ENCODE results near the gene CAMKV.
"Not testable (repeated sequence)": the region's sequence is repeated elsewhere in the genome, so short reads cannot be mapped to it uniquely, and the experiment has no call there.

CAMKV gene, protein sequence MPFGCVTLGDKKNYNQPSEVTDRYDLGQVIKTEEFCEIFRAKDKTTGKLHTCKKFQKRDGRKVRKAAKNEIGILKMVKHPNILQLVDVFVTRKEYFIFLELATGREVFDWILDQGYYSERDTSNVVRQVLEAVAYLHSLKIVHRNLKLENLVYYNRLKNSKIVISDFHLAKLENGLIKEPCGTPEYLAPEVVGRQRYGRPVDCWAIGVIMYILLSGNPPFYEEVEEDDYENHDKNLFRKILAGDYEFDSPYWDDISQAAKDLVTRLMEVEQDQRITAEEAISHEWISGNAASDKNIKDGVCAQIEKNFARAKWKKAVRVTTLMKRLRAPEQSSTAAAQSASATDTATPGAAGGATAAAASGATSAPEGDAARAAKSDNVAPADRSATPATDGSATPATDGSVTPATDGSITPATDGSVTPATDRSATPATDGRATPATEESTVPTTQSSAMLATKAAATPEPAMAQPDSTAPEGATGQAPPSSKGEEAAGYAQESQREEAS

GRCh38 chr3:49869525-49870126 is at the start of gene CAMKV:
CAMKV (minus strand) TSS chr3:49869906; CDS start chr3:49862388, 7,518 bp downstream.
- DNase-seq = no peak

DNA sequence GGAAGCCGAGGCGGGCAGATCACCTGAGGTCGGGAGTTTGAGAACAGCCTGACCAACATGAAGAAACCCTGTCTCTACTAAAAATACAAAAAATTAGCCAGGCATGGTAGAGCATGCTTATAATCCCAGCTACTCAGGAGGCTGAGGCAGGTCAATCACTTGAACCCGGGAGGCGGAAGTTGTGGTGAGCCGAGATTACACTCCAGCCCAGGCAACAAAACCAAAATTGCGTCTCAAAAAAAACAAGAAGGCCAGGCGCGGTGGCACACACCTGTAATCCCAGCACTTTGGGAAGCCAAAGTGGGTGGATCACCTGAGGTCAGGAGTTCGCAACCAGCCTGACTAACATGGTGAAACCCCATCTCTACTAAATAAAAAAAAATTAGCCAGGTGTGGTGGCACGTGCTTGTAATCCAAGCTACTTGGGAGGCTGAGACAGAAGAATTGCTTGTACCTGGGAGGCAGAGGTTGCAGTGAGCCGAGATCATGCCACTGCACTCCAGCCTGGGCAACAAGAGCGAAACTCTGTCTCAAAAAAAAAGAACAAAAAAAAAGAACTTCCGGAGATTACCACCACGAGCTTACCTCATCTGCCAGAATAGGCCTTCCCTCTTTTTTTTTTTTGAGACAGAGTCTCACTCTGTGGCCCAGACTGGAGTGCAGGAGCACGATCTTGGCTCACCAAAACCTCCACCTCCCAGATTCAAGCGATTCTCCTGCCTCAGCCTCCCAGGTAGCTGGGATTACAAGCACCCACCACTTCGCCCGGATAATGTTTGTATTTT is 48.3 kb upstream of the CAMKV start:
- not testable (repeated sequence) for DNase-seq

DNA sequence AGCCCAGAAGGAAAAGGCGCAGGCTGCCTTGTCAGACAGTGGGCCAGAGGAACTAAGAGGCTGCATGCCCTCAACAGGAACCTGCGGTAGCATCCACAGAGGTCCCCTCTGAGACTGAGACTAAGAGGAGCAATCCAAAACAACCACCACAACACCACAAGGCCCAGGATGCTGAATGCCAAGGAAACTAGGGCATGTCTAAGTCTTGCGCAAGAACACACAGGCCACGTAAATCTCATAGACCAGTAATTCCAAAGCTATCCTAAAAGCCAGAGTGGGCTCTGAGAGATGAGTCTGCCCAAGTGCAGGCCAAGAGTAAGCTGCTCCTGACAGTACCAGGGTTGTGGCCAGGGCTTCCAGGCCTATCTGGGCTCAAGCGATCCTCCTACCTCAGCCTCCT is 47.0 kb upstream of the CAMKV start:
- peak; percentile 62 for DNase-seq

- no peak for DNase-seq
These were observed 45.2 kb upstream of the CAMKV start for GRCh38 chr3:49914906-49915305.

GRCh38 chr3:49912881-49913281 is 43.2 kb upstream of the CAMKV start:
- DNase-seq = no peak

DNA sequence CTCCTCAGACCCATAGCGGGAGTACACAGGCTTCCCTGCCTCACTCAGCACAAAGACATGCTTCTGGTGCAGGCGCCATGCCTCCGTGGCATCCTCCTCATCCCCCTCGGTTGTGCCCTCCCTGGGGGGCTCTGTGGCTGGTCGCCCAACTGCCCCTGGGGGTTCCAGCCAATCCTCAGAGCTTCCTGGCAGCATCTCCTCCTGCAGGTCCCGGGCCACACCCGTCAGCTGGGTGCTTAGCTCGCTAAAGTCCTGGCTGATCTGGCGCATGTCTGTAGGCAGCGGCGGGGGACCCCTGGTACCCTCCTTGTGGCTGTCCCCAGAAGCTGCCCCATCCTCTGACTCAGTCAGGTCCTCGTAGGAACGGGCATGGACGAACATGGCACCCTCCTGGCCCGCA is 41.9 kb upstream of the CAMKV start:
- no peak for DNase-seq

DNA sequence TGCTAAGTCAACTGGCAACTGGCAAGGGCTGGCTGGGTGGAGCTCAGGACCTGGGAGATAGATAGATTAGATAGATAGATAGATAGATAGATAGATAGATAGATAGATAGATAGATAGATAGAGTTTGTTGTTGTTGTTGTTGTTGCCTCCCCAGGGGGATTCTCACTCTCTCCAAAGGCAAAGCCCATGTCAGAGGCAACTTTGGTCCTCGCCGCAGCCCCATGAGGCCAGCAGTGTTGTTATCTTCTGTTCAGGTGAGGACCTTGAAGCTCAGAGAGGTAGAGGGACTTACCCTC is 41.4 kb upstream of the CAMKV start:
- DNase-seq = no peak

DNA sequence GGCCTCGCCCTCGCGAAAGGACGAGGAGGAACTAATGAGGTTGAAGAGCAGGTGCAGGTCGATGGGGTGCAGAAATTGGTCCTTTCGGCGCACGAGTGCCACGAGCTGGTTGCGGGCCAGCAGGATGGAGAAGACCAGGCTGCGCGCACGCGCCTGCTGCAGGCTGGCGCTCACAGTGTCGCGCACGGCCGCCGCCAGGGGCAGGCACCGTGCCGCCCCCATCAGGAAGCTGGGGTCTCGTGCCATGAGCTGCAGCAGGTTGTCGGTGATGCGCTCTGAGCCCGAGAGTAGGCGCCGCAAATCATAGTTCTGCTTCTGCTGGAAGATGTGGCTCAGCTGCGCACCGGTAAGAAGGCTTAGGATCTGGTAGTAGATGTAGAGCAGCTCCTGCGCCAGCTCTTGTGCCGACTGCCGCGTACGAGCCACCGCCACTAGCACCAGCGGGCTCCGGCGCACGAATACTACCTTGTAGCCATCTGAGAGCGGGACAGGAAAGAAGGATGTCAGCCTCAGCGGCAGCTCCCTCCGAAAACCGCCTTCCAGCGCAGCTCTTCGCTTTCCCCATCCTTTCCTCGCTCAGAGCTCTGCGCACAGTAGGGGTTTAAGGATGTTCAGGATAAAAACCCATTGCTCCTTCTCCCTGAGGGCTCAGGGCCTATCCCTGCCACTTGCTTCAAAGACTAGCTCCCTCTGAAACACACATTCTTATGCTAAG is 40.9 kb upstream of the CAMKV start:
- DNase-seq = no peak

DNA sequence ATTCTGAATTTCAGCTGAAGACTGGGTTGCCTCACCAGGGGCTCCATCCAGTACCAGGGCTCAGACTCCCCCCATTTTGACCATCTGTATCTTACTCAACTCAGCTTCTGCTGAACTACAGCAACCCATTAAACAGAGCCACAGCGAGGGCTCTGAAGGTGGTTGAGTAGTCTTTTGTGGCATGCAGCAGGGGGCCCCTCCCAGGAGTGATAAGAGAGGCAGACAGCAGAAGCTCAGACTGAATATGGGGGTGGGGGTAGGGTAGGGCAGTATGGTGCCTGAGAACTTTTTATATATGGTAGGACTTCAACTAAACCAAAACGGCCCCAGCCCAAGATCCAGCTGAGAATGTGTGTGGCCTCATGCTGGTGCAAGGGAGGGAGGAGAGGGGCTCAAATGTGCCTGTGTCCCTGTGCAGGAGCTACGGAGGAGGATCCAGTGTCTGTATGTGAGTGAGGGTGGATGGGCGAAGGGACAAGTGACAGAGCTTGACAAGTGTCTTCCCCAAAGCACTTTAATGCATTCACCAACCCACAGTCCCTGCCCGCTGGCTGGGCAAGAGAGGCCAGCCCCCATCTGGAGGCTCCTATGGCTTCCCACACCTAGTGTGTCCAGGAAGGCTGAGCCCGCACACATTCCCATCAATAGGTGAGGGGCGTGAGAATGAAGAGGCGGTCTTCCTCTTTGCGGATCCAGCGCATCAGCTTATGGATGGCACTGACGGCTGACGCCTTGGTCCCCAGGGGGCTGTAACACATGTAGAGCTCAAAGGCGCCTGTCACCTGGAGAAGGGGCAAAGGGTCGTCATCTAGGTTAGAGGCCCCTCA is 38.9 kb upstream of the CAMKV start:
- DNase-seq = no peak

DNA sequence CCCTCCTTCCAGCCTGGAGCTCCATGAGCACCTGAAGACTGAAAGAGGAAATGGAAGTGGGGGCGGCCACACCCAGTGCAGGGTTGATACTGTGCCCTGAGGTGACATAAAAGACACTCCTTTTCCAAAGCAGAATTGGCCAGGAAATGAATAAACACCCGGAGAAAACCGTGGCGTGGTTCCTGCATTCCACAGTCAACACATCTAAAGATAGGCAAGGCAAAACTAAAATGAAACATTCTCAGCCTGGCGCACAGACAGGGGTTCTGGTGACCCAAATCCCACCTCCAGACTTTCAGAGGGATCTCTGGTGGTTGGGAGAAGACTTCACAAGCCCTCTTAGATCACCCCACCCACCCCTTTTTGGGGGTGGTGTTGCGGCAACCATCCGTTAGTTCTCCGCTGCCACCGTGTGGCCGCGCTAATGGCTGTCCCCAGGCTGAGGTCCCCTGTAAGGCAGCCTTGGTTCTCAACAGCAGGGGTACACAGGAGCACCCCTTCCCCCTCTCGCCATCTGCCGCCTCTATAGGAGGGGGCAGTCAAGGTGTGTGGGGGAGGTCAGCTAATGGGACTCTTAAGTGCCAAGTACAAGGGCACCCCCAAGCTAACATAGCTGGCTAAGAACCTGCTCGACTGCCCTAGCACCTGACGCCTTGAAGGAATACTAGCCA is 36.5 kb upstream of the CAMKV start:
- DNase-seq = peak; percentile 57

DNA sequence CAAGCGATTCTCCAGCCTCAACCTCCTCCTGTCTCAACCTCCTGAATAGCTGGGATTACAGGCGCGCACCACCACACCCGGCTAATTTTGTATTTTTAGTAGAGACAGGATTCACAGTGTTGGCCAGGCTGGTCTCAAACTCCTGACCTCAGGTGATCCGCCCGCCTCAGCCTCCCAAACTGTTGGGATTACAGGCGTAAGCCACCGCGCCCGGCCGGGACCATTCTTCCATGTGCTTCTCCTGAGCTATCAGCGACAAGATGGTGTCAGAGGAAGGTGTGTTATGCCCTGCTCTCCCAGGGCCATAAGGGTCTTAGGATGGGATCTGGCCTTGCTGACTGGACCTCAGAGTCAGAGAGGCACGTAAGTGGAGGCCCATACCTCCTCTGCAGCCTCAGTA is 34.7 kb upstream of the CAMKV start:
- DNase-seq = not testable (repeated sequence)

- no peak for DNase-seq
These were observed 34.0 kb upstream of the CAMKV start, which contains the start of gene MST1R for GRCh38 chr3:49903451-49904424. MST1R (minus strand) TSS chr3:49903873; CDS start chr3:49903609, 264 bp downstream.

DNA sequence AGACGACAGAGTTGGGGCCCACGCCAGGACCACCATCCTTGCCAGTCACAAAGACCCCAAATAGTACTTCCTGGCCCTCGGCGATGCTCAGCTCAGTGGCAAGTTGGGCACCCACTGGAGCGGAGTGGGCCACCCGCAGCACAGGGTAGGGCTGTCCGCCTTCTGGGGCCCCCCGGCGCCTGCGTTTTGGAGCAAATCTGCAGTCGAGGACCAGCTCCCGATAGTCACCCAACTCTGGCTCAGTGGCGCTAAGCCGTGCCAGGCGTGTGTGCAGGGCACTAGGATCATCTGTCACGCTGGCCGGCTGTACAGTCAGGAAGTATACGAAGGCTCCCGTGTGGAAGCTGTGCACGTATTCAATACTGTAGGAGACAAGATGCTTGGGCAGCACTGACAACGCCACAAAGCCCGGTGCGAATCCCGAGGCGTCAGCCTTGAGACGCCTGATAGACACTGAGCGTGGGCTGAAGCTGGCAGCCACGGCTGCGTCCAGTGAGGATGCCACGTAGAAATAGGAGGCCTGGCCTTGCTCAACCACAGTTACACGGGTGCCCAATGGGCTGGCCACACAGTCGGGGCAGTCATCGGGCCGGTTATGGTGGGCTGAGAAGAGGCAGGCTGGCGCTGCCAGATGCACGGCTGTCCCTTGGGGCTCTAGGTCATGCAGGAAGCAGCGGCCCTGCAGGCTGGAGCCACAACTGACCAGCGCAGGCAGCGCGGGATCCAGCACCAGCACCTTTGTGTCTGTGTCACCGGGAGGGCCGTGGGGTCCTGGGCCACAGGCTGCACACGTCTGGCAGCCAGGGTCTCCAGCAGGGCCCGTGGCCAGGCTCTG is 33.0 kb upstream of the CAMKV start:
- DNase-seq = no peak

DNA sequence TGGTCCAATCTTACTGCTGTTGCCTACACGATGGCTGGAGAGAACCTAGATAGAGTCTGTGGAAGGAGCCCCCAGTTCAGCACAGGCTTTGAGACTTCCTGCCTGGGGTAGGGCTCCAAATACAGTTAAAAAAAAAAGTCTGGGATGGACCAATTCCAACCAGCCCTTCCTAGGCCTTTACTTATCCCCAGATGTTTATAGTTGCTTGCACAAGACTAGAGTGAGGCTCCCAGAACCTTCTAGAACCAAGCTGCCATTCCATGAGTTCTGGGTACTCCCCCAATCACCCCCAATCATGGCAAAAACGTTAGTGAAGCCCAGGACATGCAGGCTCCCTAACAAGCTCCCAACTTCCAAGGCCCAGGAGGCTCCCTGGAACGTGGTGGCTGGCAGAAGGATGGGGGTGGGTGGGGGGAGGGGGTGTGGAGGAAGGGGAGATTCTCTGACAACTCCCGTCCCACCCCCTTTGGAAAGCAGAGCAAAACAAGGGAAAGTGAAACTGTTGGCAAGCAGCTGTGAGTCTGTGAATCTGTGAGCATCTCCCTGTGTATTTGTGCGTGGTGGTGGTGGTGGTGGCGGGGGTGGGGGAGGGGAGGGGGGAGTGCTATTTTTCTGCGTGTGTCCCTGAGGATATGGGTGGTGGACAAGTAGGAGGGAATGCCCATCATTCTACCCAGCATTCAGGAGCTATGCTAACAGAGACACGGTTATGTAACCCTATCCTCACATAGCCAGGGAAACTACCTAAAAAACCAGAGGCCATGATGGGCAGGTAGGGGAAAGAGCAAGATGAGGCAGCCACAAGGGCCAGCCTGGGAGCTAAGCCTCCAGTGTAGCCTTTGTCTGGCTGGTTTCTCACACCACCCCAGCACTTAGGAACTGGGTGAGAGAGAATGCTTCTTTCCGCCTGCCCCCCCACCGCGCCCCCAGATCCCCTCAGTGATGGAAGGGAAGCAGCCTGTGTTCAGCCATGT is 31.9 kb upstream of the CAMKV start:
- DNase-seq = no peak

GRCh38 chr3:49900491-49901153 is 30.9 kb upstream of the CAMKV start:
- peak; percentile 73 for DNase-seq

- DNase-seq = peak; percentile 17
These were observed 30.1 kb upstream of the CAMKV start for GRCh38 chr3:49899815-49900214.

DNA sequence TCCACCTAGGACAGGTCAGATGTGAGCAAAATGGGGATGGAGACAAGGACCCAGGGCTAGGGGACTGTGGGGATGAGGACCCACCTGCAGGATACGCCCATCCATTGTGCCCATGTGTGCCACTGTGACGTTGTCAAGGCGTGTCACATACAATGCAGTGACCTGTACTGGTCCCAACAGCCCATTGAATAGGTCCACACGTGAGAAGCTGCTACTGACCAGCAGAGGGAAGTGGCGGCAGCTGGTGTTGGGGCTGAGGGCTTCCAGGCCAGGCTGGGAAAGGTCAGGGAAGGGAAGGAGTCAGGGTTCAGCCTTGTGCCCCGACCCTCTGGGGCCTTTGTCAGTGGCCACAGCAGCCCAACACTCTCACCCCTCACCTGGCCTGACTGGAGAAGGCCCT is 29.3 kb upstream of the CAMKV start:
- no peak for DNase-seq

Measured in EL (cell line).